Posterior cingulate gyrus (tissue), 11 donors: ENCODE measurements around the gene FIG4.
"Not testable (repeated sequence)": the region's sequence is repeated elsewhere in the genome, so short reads cannot be mapped to it uniquely, and the experiment has no call there.

Experiments
- DNase-seq, 10 donors: peaks; one replicate each; pipeline versions ENCODE4 v3.0.0 to v3.0.0-alpha.2; 2020 to 2021; ENCODE audit warnings: mixed read lengths in 3 of 10
- intact Hi-C: fragments of 100-400 bp; cut with DNase I; formaldehyde crosslinking; loops from one replicate; pipeline ENCODE4 v1.15.1; 2023

FIG4 gene

GRCh38 chr6:109690737-109691621 lies at the start of gene FIG4, which contains the start of gene AK9:
Gene FIG4 (plus strand): TSS chr6:109691296. CDS start chr6:109691436, 140 bp downstream.
Gene AK9 (minus strand): TSS chr6:109691202. CDS start chr6:109675745, 15,457 bp downstream.
- peak; percentile 90 to 99 (median 94) for DNase-seq
- intact Hi-C loops: loop anchor here (5.0 to 10.0 kb wide), 3 partner anchors 164 to 486 kb away; partner anchors contain the start of genes PPIL6, SMPD2 and WASF1

DNA sequence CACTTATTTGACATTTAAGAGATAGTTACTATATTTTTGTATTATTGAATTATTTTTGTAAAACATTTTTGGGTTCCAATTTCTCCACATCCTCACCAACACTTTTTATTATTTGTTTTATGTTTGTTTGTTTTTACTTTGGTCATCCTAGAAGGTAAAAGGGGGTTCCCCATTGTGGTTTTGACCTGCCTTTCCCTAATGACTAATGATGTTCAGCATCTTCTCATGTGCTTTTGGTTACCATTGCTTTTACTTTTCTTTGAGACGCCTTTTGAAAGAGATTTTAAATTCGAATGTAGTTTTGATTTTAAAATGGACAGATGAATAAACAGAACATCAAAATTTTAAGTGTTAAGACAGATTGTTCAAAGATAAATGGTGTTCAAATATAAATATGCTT lies 47.0 kb upstream of the FIG4 start:
- intact Hi-C loops: no loop called here
- DNase-seq: no peak

- DNase-seq: no peak
- intact Hi-C loops: no loop called here
Observed at GRCh38 chr6:109653264-109653663, 37.8 kb upstream of the FIG4 start.

DNA sequence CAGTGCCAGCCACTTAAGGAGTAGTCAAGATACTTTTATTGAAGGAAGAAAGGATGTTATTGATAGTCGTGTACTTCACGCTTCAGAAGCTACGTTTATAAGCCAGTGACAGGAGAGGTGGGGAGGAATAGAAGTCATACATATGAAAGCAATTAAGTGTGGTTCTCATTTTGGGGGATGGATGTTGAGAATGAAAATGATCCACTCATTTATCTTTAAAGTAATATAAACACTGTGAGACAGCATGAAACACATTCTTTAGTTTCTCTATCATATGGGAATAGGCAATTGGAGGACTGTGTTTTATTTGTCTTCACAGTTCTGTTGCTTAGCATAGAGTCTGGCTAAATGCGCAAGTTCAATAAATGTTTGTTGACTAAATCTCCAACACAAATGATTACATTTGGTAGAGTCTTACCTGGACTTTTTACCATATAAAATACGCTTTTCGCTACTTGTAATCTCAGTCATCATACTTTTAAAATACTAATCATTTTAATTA lies 35.3 kb upstream of the FIG4 start:
- DNase-seq: no peak
- intact Hi-C loops: no loop called here

DNA sequence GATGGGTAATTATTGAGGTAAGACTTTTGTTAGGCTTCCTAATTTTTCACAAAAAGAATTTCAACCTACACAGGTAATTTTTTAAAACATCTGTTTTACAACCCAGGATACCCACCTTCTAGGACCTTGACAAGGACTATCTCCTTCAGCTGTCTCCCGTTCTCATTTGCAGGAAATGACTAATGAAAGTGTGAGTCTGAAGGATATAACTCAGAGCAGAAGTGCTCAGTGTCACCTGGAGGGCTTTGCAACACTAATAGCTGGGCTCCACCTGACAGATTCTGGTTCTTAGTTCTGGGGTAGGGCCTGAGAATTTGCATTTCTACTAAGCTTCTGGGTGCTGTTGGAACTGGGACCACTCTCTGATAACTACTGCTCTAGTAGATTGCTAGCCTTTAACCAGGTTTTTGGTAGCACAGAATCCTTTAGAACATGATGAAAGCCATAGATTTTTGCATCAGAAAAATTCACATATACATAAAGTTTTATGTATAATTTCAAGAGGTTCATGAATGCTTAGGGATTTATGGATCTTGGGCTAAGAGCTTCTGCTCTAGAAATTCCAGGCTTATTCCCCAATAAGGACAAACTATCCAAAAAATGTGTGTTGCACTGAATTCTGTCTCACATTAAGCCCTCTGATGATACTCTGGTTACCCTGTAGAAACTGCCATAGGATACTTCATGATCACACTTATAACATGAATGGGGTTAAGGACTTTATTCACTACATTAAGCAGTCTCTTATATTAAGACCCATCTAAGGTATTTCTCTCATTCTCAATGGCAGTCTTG lies 30.4 kb upstream of the FIG4 start:
- intact Hi-C loops: no loop called here
- DNase-seq: no peak

- DNase-seq: no peak
- intact Hi-C loops: no loop called here
Observed at GRCh38 chr6:109662192-109662591, 28.9 kb upstream of the FIG4 start.

DNA sequence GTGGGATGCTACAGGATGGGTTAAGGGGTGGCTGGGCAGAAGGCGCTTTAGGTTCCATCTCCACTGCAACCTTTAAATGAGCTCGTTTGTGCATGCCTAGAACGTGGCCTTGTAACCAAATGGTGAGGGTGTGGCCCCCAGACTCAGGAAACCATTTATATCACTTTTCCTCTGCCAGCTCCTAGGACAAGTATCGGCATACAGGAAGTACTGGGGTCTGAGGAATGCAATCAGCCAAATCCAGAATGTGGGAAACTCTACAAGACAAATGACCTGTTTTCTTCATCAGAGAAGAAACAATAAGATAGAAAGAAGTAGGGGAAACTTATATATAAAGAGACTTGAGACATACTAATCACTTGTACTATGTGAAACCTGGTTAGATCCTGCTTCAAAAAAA lies 21.3 kb upstream of the FIG4 start:
- intact Hi-C loops: no loop called here
- DNase-seq: no peak

- intact Hi-C loops: no loop called here
- no peak for DNase-seq
Observed at GRCh38 chr6:109671733-109672132, 19.4 kb upstream of the FIG4 start.

- intact Hi-C loops: no loop called here
- no peak for DNase-seq
Observed at GRCh38 chr6:109672175-109672574, 18.9 kb upstream of the FIG4 start.

DNA sequence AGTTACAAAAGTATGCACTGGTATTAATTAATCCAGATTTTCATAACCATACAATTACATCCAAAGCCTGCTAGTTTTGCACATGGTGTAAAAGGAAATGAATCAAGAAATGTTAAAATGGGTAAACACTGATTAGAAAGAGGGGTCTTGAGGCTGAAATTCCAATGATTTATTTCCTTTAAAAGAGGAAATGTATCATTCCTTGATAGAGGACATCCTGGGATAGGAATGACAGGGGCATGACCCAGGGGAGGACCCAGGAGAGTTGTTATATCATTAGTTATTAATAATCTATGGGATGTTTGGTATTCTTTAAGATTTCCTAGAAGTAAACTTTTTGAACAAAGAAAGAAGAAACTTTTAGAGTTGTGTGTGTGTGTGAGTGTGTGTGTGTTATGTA lies 18.3 kb upstream of the FIG4 start:
- no peak for DNase-seq
- intact Hi-C loops: no loop called here

DNA sequence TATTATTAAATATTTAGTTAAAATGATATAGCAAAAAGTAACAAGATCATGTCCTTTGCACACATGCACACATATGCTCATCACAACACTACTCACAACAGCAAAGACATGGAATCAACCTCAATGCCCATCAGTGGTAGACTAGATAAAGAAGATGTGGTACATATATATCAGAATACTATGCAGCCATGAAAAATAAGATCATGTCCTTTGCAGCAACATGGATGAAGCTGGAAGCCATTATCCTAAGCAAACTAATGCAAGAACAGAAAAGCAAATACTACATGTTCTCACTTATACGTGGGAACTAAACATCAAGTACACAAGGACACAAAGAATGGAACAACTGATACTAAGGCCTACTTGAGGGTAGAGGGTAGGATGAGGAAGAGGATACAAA lies 14.4 kb upstream of the FIG4 start:
- DNase-seq: no peak
- intact Hi-C loops: no loop called here

GRCh38 chr6:109678240-109678639 lies 12.9 kb upstream of the FIG4 start:
- DNase-seq: no peak
- intact Hi-C loops: no loop called here

DNA sequence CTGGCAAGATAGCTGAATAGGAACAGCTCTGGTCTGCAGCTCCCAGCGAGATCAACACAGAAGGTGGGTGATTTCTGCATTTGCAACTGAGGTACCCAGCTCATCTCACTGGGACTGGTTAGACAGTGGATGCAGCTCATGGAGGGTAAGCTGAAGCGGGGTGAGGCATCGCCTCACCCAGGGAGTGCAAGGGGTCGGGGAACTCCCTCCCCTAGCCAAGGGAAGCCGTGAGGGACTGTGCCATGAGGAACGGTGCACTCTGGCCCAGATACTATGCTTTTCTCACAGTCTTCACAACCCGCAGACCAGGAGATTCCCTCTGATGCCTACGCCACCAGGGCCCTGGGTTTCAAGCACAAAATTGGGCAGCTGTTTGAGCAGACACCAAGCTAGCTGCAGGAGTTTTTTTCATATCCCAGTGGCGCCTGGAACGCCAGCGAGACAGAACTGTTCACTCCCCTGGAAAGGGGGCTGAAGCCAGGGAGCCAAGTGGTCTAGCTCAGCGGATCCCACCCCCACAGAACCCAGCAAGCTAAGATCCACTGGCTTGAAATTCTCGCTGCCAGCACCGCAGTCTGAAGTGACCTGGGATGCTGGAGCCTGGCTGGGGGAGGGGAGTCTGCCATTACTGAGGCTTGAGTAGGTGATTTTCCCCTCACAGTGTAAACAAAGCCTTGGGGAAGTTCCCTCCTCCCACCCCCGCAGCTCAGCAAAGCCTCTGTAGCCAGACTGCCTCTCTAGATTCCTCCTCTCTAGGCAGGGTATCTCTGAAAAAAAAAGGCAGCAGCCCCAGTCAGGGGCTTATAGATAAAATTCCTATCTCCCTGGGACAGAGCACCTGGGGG lies 12.2 kb upstream of the FIG4 start:
- intact Hi-C loops: not testable (repeated sequence)
- DNase-seq: peak in 1 of 10 donors; percentile 84

DNA sequence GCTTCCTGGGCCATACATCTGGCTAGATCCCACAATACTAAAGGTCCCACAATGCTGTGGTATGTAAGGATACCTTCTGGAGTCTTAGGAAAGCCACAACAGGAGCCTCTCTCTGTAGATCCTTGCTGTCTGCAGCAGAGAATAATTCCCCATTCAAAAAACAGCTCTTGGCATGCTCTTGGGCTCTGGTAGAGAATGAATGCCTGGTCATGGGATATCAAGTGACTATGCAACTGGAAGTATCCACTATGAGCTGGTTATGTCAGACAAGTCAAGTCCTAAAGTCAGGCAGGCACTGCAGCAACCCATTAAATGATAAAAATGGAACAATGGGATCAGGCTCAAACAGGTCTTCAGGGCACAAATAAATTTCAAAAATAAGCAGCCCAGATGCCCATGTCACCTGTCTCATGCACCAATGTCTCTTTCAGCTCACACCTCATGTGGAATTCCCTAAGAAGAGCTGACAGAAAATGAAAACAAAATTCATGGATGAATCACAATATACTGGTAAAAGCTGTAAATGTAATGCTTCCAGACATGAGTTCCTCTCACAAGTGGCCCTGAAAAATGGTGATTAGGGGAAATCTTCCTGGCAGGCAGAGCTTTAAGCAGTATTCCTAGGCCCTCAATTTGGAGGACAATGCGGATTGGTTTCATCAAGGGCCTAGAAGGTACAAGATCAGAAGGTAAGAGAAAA lies 4.4 kb upstream of the FIG4 start:
- no peak for DNase-seq
- intact Hi-C loops: no loop called here

DNA sequence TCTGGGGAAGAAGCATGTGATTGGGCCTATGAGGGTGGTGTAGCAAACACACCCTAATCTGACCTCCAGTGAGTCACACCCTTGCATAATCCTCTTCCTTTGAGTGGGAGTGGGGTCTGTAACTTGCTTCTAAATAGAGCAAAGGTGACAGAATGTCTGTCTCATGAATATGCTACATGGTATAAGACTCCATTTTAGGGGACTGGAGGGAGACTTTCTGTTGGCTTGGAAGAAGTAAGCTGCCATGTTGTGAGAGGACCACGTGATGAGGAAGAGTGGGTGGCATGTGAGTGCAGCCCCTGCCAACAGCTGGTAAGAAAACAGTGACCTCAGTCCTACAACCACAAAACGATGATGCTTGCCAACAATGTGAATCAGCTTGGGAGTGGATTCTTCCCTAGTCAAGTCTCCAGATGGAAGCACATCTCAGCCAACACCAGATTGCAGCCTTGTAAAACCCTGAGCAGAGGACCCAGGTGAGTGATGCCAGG lies 3.8 kb upstream of the FIG4 start:
- intact Hi-C loops: no loop called here
- peak in 3 of 10 donors; percentile 4 to 70 (median 8) for DNase-seq

DNA sequence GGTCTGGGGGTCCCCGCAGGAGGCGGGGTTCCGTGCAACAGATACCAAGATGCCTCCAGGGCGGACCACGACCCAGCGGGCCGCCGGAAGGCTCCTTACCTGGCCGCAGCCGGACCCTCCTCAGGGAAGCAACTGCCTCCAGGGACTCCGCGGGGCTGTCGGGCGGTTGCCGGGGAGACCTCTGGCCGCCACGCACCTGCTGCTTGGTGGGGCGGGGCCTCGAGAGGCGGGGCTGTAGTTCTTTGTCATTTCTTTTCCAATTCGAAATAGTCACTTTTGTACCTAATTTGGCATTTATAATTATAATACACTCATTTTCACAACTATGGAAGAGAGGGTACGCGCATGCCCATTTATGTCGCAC lies 741 bp upstream of the FIG4 start:
- peak; percentile 40 to 94 (median 54) for DNase-seq
- intact Hi-C loops: loop anchor here (5.0 to 10.0 kb wide), 3 partner anchors 163 to 487 kb away; partner anchors contain the start of genes PPIL6, SMPD2 and WASF1

GRCh38 chr6:109693111-109693510 lies 2.0 kb downstream of the FIG4 start:
- intact Hi-C loops: loop anchor here (5.0 to 10.0 kb wide), 3 partner anchors 166 to 484 kb away; partner anchors contain the start of genes PPIL6, SMPD2 and WASF1

GRCh38 chr6:109695468-109695867 lies 4.4 kb downstream of the FIG4 start:
- DNase-seq: no peak
- intact Hi-C loops: loop anchor here (10.0 kb wide), 1 partner anchor 251 kb away; the partner anchor contains the start of genes PPIL6 and SMPD2

More at GRCh38 chr6:109693111-109693510, 2.0 kb downstream of the FIG4 start:
- no peak for DNase-seq

- intact Hi-C loops: loop anchor here (10.0 kb wide), 1 partner anchor 252 kb away; the partner anchor contains the start of genes PPIL6 and SMPD2
- DNase-seq: no peak
Observed at GRCh38 chr6:109696355-109696754, 5.3 kb downstream of the FIG4 start.
